ENCODE measurements around the gene HDAC4.

HDAC4 gene

DNA sequence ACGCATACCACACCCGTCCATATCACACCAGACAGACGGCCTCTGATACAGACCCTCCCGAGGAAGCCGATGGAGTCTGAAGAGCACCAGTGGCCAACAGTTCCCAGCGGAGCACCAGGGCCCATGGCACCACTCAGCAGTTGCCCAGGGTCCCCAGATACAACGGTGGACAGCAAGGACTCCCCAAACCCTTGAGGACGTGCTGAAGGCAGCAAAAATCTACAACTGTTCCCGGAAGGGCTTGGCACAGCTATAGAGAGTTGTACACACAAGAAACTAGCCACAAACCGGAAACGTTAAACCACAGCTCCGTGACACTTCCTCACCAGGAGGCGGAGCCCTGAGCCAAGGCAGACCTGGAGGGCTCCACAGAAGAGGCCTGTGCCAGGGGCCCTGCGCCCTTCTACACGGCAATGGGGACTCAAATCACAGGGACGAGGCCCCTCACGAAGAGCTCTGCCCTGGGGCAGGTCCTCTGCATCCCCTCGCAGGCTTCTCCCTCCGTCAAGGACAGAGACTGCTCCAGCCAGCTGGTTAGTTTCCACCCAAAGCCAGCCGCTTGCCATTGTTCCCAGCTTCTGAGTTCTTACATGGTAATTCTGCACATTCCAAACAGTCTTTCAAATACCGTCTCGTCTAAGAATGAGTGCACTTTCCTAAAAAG lies 133.4 kb downstream of the HDAC4 start (continued):
- TF ChIP-seq PRDM10 (tag by site-specific recombination; IDR thresholded peaks at IDR 0.05), result no peak
- no peak for TF ChIP-seq ZNF202 (tag by site-specific recombination; IDR thresholded peaks at IDR 0.05; ENCODE audit: borderline replicate concordance)
- TF ChIP-seq ZFP37 (tag by site-specific recombination; IDR thresholded peaks at IDR 0.05), result no peak
- TF ChIP-seq ZNF549 (tag by site-specific recombination; IDR thresholded peaks at IDR 0.05), result no peak
- TF ChIP-seq, protein P1, sequence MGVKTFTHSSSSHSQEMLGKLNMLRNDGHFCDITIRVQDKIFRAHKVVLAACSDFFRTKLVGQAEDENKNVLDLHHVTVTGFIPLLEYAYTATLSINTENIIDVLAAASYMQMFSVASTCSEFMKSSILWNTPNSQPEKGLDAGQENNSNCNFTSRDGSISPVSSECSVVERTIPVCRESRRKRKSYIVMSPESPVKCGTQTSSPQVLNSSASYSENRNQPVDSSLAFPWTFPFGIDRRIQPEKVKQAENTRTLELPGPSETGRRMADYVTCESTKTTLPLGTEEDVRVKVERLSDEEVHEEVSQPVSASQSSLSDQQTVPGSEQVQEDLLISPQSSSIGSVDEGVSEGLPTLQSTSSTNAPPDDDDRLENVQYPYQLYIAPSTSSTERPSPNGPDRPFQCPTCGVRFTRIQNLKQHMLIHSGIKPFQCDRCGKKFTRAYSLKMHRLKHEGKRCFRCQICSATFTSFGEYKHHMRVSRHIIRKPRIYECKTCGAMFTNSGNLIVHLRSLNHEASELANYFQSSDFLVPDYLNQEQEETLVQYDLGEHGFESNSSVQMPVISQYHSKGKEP (tag by site-specific recombination; IDR thresholded peaks at IDR 0.05), result no peak

GRCh38 chr2:239266779-239267287 lies 134.0 kb downstream of the HDAC4 start:
- Histone ChIP-seq H3K27ac (ENCODE audit: extremely low read depth, low read depth, low read length) (no peak overlapping the region), H3K36me3 (ENCODE audit: control insufficient read depth in 2 of 2, insufficient read depth in 1 of 2, low read length in 2 of 2) (no peaks in the 10 kb centered on the region), H3K4me3 (ENCODE audit: low read depth, low read length) (no peak overlapping the region), H3K4me1 (ENCODE audit: control insufficient read depth, insufficient read depth, low read length) (peaks cover 10% of the 10 kb centered on the region), H3K9me3 (ENCODE audit: control insufficient read depth, insufficient read depth, low read depth, low read length) (no peaks in the 10 kb centered on the region)
- CTCF ChIA-PET, result interaction anchor here (0.6 kb wide), 2 partner anchors 78 to 619 kb away, joined by 3 to 4 read pairs; no protein-coding TSS in a partner anchor
- TF ChIP-seq ZBTB17 (tag by site-specific recombination; IDR thresholded peaks at IDR 0.05) (no peak), ZIC2 (tag by site-specific recombination; IDR thresholded peaks at IDR 0.05) (peak; percentile 67)
- POLR2A ChIA-PET, result no interaction called here

GRCh38 chr2:239266434-239266766 lies 134.4 kb downstream of the HDAC4 start:
- POLR2A ChIA-PET, result no interaction called here
- Histone ChIP-seq H3K4me3 (ENCODE audit: low read depth, low read length) (no peak overlapping the region), H3K9me3 (ENCODE audit: control insufficient read depth, insufficient read depth, low read depth, low read length) (no peaks in the 10 kb centered on the region), H3K27ac (ENCODE audit: extremely low read depth, low read depth, low read length) (no peak overlapping the region), H3K4me1 (ENCODE audit: control insufficient read depth, insufficient read depth, low read length) (peaks cover 10% of the 10 kb centered on the region), H3K36me3 (ENCODE audit: control insufficient read depth in 2 of 2, insufficient read depth in 1 of 2, low read length in 2 of 2) (no peaks in the 10 kb centered on the region)
- TF ChIP-seq, protein P2, sequence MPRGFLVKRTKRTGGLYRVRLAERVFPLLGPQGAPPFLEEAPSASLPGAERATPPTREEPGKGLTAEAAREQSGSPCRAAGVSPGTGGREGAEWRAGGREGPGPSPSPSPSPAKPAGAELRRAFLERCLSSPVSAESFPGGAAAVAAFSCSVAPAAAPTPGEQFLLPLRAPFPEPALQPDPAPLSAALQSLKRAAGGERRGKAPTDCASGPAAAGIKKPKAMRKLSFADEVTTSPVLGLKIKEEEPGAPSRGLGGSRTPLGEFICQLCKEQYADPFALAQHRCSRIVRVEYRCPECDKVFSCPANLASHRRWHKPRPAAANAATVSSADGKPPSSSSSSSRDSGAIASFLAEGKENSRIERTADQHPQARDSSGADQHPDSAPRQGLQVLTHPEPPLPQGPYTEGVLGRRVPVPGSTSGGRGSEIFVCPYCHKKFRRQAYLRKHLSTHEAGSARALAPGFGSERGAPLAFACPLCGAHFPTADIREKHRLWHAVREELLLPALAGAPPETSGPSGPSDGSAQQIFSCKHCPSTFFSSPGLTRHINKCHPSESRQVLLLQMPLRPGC (tag by site-specific recombination; IDR thresholded peaks at IDR 0.05), result no peak
- TF ChIP-seq ZNF621 (tag by site-specific recombination; IDR thresholded peaks at IDR 0.05) (no peak), GLIS2 (tag by site-specific recombination; IDR thresholded peaks at IDR 0.05) (no peak), ZNF292 (tag by site-specific recombination; IDR thresholded peaks at IDR 0.05; ENCODE audit: borderline replicate concordance, low read depth) (no peak), ZNF544 (tag by site-specific recombination; IDR thresholded peaks at IDR 0.05) (no peak), EGR2 (tag by site-specific recombination; IDR thresholded peaks at IDR 0.05; ENCODE audit: low read depth) (no peak), ZNF558 (tag by site-specific recombination; IDR thresholded peaks at IDR 0.05) (no peak), GFI1B (tag by site-specific recombination; IDR thresholded peaks at IDR 0.05) (no peak), ZBTB21 (tag by site-specific recombination; IDR thresholded peaks at IDR 0.05) (no peak), ZNF473 (tag by site-specific recombination; IDR thresholded peaks at IDR 0.05) (no peak), ZNF16 (tag by site-specific recombination; IDR thresholded peaks at IDR 0.05; ENCODE audit: low read depth) (no peak), ZNF571 (tag by site-specific recombination; IDR thresholded peaks at IDR 0.05) (no peak), ZNF174 (tag by site-specific recombination; IDR thresholded peaks at IDR 0.05) (no peak)
- TF ChIP-seq, protein P3, sequence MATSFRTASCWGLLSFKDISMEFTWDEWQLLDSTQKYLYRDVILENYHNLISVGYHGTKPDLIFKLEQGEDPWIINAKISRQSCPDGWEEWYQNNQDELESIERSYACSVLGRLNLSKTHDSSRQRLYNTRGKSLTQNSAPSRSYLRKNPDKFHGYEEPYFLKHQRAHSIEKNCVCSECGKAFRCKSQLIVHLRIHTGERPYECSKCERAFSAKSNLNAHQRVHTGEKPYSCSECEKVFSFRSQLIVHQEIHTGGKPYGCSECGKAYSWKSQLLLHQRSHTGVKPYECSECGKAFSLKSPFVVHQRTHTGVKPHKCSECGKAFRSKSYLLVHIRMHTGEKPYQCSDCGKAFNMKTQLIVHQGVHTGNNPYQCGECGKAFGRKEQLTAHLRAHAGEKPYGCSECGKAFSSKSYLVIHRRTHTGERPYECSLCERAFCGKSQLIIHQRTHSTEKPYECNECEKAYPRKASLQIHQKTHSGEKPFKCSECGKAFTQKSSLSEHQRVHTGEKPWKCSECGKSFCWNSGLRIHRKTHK (tag by site-specific recombination; IDR thresholded peaks at IDR 0.05), result no peak
- TF ChIP-seq, protein P4, sequence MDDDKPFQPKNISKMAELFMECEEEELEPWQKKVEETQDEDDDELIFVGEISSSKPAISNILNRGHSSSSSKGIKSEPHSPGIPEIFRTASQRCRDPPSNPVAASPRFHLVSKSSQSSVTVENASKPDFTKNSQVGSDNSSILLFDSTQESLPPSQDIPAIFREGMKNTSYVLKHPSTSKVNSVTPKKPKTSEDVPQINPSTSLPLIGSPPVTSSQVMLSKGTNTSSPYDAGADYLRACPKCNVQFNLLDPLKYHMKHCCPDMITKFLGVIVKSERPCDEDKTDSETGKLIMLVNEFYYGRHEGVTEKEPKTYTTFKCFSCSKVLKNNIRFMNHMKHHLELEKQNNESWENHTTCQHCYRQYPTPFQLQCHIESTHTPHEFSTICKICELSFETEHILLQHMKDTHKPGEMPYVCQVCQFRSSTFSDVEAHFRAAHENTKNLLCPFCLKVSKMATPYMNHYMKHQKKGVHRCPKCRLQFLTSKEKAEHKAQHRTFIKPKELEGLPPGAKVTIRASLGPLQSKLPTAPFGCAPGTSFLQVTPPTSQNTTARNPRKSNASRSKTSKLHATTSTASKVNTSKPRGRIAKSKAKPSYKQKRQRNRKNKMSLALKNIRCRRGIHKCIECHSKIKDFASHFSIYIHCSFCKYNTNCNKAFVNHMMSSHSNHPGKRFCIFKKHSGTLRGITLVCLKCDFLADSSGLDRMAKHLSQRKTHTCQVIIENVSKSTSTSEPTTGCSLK (tag by site-specific recombination; IDR thresholded peaks at IDR 0.05), result no peak
- CTCF ChIA-PET, result interaction anchor here (0.6 kb wide), 1 partner anchor 78 kb away, joined by 3 read pairs; no protein-coding TSS in a partner anchor
